ENCODE measurements around the gene ERO1B. TPM values are rescaled to one million over a fixed set of nuclear protein-coding genes. Genes with fewer than 3 reads are reported as not detected.
"Not testable (repeated sequence)": the region's sequence is repeated elsewhere in the genome, so short reads cannot be mapped to it uniquely, and the experiment has no call there.

Gene ERO1B
- total RNA-seq, 1 experiment from 2014 or later: 5.4 TPM

GRCh38 chr1:236331412-236331811, 49.7 kb upstream of the ERO1B start:
- H3K9ac ChIP-seq (ENCODE audit: low read length); H3K79me2 ChIP-seq (ENCODE audit: insufficient read depth, low read length); H3K4me2 ChIP-seq (ENCODE audit: low read length); H3K9me3 ChIP-seq (ENCODE audit: control insufficient read depth in 1 of 2, insufficient read depth in 1 of 2, low read depth in 1 of 2, low read length in 2 of 2); H3K4me1 ChIP-seq (ENCODE audit: control insufficient read depth in 1 of 2, insufficient read depth in 2 of 2, low read length in 2 of 2); DNase-seq (ENCODE audit: low read depth, low spot score); CTCF ChIA-PET; H4K20me1 ChIP-seq (ENCODE audit: insufficient read depth); H3K27ac ChIP-seq (ENCODE audit: low read depth, low read length); BruUV-seq (replicated peaks); ATAC-seq; RAD21 ChIA-PET (ENCODE audit: low non-redundant PET in 1 of 2, low total read pairs in 2 of 2, uncharacterized antibody in 2 of 2, unreplicated experiment in 2 of 2); intact Hi-C loops (cut with micrococcal nuclease); H3K36me3 ChIP-seq (ENCODE audit: control insufficient read depth in 1 of 2, insufficient read depth in 2 of 2, low read length in 2 of 2); POLR2A ChIA-PET; H3K9me2 ChIP-seq (ENCODE audit: insufficient read depth); H2AFZ ChIP-seq (ENCODE audit: low read depth, low read length, poor library complexity, severe bottlenecking); H3K27me3 ChIP-seq (ENCODE audit: insufficient read depth, low read length); H3K4me3 ChIP-seq (replicated peaks in 1 of 2; ENCODE audit: low read depth in 1 of 2, low read length in 2 of 2): not testable (repeated sequence)

- H3K36me3 ChIP-seq (ENCODE audit: control insufficient read depth in 1 of 2, insufficient read depth in 2 of 2, low read length in 2 of 2): no peaks in the 10 kb centered on the region
- no peak overlapping the region for H3K9ac ChIP-seq (ENCODE audit: low read length)
- no peaks in the 10 kb centered on the region for H3K79me2 ChIP-seq (ENCODE audit: insufficient read depth, low read length)
- no peaks in the 10 kb centered on the region for H3K9me2 ChIP-seq (ENCODE audit: insufficient read depth)
- intact Hi-C loops (cut with micrococcal nuclease): no loop called here
- BruUV-seq (replicated peaks): no TSS peak
- H3K27me3 ChIP-seq (ENCODE audit: insufficient read depth, low read length): no peaks in the 10 kb centered on the region
- peaks cover 0 to 10% of the 10 kb centered on the region in 2 experiments; a peak in 2 of 4 replicates for H3K9me3 ChIP-seq (ENCODE audit: control insufficient read depth in 1 of 2, insufficient read depth in 1 of 2, low read depth in 1 of 2, low read length in 2 of 2)
- H2AFZ ChIP-seq (ENCODE audit: low read depth, low read length, poor library complexity, severe bottlenecking): no peak overlapping the region
- RAD21 ChIA-PET (ENCODE audit: low non-redundant PET in 1 of 2, low total read pairs in 2 of 2, uncharacterized antibody in 2 of 2, unreplicated experiment in 2 of 2): no interaction called here
- no peaks in the 10 kb centered on the region for H4K20me1 ChIP-seq (ENCODE audit: insufficient read depth)
- DNase-seq (ENCODE audit: low read depth, low spot score) (no peak), ATAC-seq (no peak)
- no peak overlapping the region for H3K27ac ChIP-seq (ENCODE audit: low read depth, low read length)
- H3K4me3 ChIP-seq (replicated peaks in 1 of 2; ENCODE audit: low read depth in 1 of 2, low read length in 2 of 2): no peak overlapping the region
- CTCF ChIA-PET: no interaction called here
- POLR2A ChIA-PET: no interaction called here
- no peak for TF ChIP-seq YY1 (IDR thresholded peaks at IDR 0.05; ENCODE audit: extremely low read depth, insufficient replicate concordance, low read depth, low read length)
- no peak for TF ChIP-seq CBX3 (IDR thresholded peaks at IDR 0.05; ENCODE audit: low read depth)
- no peak for TF ChIP-seq ZNF274 (IDR thresholded peaks at IDR 0.05; ENCODE audit: low read depth, low read length)
- no peak for TF ChIP-seq POLR2AphosphoS5 (IDR thresholded peaks at IDR 0.05; ENCODE audit: low read depth, low read length)
- TF ChIP-seq TCF7L2 (IDR thresholded peaks at IDR 0.05; ENCODE audit: borderline replicate concordance, extremely low read depth, insufficient read depth, insufficient read length): no peak
- TF ChIP-seq EZH2 (IDR thresholded peaks at IDR 0.05): no peak
- TF ChIP-seq EZH2phosphoT487 (IDR thresholded peaks at IDR 0.05; ENCODE audit: borderline replicate concordance): no peak
- TF ChIP-seq CEBPB (IDR thresholded peaks at IDR 0.05; ENCODE audit: low read depth): no peak
- TF ChIP-seq ATF3 (IDR thresholded peaks at IDR 0.05): no peak
- no peak for TF ChIP-seq MAX (IDR thresholded peaks at IDR 0.05)
- H3K4me2 ChIP-seq (ENCODE audit: low read length): no peak overlapping the region
- H3K4me1 ChIP-seq (ENCODE audit: control insufficient read depth in 1 of 2, insufficient read depth in 2 of 2, low read length in 2 of 2): no peaks in the 10 kb centered on the region
Observed at GRCh38 chr1:236326432-236326831, 44.7 kb upstream of the ERO1B start.
